Measurements from ENCODE around the gene CTNNA3. TPM values are rescaled to one million over a fixed set of nuclear protein-coding genes. Genes with fewer than 3 reads are reported as not detected.

CTNNA3 gene
- total and polyA plus RNA-seq, 4 donors: under 0.01 to 39.8 (median 0.09) TPM

DNA sequence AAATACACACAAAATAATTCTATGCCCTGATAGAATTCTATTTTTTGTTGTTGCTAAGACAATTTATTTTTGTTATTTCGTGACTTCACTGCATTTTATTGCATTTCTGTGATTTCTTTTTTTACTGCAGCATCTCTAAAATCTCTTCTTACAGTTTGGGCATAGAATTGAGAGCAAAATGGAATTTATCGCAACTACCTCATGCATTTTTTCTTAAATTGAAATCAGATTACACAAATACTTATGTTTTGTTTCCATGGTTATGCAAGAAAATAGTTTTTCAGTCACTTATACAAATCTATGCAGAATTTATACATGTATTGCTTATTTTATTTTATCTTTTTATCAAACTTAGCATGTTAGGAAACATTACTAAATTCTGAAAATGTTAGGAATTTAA, 1552.0 kb downstream of the CTNNA3 start:
- no peaks in the 10 kb centered on the region for H3K9me3 ChIP-seq (ENCODE audit: control insufficient read depth in 4 of 4, insufficient read depth in 3 of 4, low read length in 3 of 4)
- H3K27ac ChIP-seq (ENCODE audit: low read depth in 1 of 2, low read length in 1 of 2): no peak overlapping the region
- WGBS, 2 donors: 79 to 83% methylated on average over 2 of the region's 2 CpGs
- TF ChIP-seq CTCF (IDR thresholded peaks at IDR 0.05; ENCODE audit: control extremely low read depth, extremely low read depth): no peak
- ATAC-seq (ENCODE audit: insufficient read depth, low FRiP score) (no peak), DNase-seq (no peak)
- no peaks in the 10 kb centered on the region for H3K4me1 ChIP-seq (ENCODE audit: control insufficient read depth in 5 of 5, insufficient read depth in 5 of 5, low read length in 5 of 5)
- no peak overlapping the region for H3K4me3 ChIP-seq
- no peaks in the 10 kb centered on the region for H3K36me3 ChIP-seq (ENCODE audit: control insufficient read depth in 4 of 4, insufficient read depth in 4 of 4, low read length in 4 of 4)
- H3K27me3 ChIP-seq (ENCODE audit: control insufficient read depth in 3 of 3, insufficient read depth in 3 of 3, low read length in 2 of 3): no peaks in the 10 kb centered on the region
- H3K9ac ChIP-seq (ENCODE audit: insufficient read depth in 1 of 2, low read length in 2 of 2): no peak overlapping the region

GRCh38 chr10:66102756-66103155, 1593.2 kb downstream of the CTNNA3 start:
- TF ChIP-seq CTCF (IDR thresholded peaks at IDR 0.05; ENCODE audit: control extremely low read depth, extremely low read depth): no peak
- DNase-seq (no peak), ATAC-seq (ENCODE audit: insufficient read depth, low FRiP score) (no peak)
- 77 to 86% methylated on average over 3 of the region's 3 CpGs for WGBS, 2 donors
- Histone ChIP-seq H3K4me3 (no peak overlapping the region), H3K9me3 (ENCODE audit: control insufficient read depth in 4 of 4, insufficient read depth in 3 of 4, low read length in 3 of 4) (no peaks in the 10 kb centered on the region), H3K4me1 (ENCODE audit: control insufficient read depth in 5 of 5, insufficient read depth in 5 of 5, low read length in 5 of 5) (peaks cover 0 to 4% (median 0%) of the 10 kb centered on the region in 5 donors), H3K36me3 (ENCODE audit: control insufficient read depth in 4 of 4, insufficient read depth in 4 of 4, low read length in 4 of 4) (no peaks in the 10 kb centered on the region), H3K9ac (ENCODE audit: insufficient read depth in 1 of 2, low read length in 2 of 2) (no peak overlapping the region), H3K27ac (ENCODE audit: low read depth in 1 of 2, low read length in 1 of 2) (no peak overlapping the region), H3K27me3 (ENCODE audit: control insufficient read depth in 3 of 3, insufficient read depth in 3 of 3, low read length in 2 of 3) (no peaks in the 10 kb centered on the region)

DNA sequence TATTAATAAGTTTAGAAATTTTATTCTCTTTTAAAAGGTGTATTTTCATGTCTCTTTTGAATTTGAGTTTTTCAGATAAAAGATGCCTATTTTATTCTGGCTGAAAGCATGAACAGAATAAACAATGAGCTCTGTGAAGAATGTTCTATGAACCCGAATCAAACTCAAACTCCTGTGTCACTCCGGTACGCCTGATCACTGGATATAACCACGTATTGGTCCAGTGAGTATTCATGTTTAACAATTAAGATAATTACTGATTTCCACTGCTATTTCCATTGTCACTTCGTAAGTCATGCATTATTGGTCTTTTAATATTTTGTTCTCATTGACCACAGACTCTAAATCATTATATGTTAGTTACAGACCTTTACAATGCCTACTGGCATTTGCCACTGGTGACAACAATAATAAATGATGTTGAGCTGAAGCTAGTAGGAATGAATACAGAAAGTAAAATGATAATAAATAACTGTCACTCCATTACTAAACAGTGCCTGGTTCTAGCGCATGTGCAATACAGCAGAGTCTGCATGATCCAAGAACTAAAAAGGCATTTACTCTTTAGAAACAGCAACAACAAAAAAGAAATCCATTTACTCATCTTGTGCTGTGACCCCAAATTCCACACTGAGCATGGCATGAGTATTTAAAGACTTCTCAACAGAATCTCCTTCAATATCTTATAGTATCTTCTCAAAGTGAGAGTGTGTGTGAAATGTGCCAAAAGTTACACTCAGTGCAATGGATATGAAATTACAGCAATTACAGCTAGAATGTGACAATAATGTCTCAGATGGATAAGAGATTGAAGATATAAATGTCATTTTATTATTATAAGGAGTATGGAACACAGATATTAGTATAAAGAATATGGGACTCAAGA, 1597.2 kb downstream of the CTNNA3 start:
- Histone ChIP-seq H3K9ac (ENCODE audit: insufficient read depth in 1 of 2, low read length in 2 of 2) (no peak overlapping the region), H3K9me3 (ENCODE audit: control insufficient read depth in 4 of 4, insufficient read depth in 3 of 4, low read length in 3 of 4) (no peaks in the 10 kb centered on the region), H3K4me1 (ENCODE audit: control insufficient read depth in 5 of 5, insufficient read depth in 5 of 5, low read length in 5 of 5) (peaks cover 0 to 4% (median 0%) of the 10 kb centered on the region in 5 donors), H3K36me3 (ENCODE audit: control insufficient read depth in 4 of 4, insufficient read depth in 4 of 4, low read length in 4 of 4) (no peaks in the 10 kb centered on the region), H3K4me3 (no peak overlapping the region), H3K27me3 (ENCODE audit: control insufficient read depth in 3 of 3, insufficient read depth in 3 of 3, low read length in 2 of 3) (no peaks in the 10 kb centered on the region), H3K27ac (ENCODE audit: low read depth in 1 of 2, low read length in 1 of 2) (no peak overlapping the region)
- 76 to 81% methylated on average over 6 of the region's 6 CpGs for WGBS, 2 donors
- DNase-seq: no peak
- no peak for ATAC-seq (ENCODE audit: insufficient read depth, low FRiP score)
- TF ChIP-seq CTCF (IDR thresholded peaks at IDR 0.05; ENCODE audit: control extremely low read depth, extremely low read depth): no peak
